HG03196 (cell line): Measurements from ENCODE around the gene TNNI2.
"Not testable (repeated sequence)": the region's sequence is repeated elsewhere in the genome, so short reads cannot be mapped to it uniquely, and the experiment has no call there.

ENCODE experiments used
- ATAC-seq: cut with Tn5 transposase; IDR thresholded peaks from one replicate; pipeline ENCODE4 v1.9.1; 2021; ENCODE audit not compliant: unreplicated experiment

The TNNI2 gene

GRCh38 chr11:1838426-1839144 lies at the start of gene TNNI2:
Gene TNNI2 (plus strand): TSS chr11:1838981. CDS start chr11:1839697, 716 bp downstream.
- ATAC-seq: no peak

- no peak for ATAC-seq
Observed at GRCh38 chr11:1791912-1792311, 46.9 kb upstream of the TNNI2 start.

GRCh38 chr11:1792461-1792860 lies 46.3 kb upstream of the TNNI2 start:
- ATAC-seq: no peak

- ATAC-seq: no peak
Observed at GRCh38 chr11:1793081-1793480, 45.7 kb upstream of the TNNI2 start.

- no peak for ATAC-seq
Observed at GRCh38 chr11:1796413-1797011, 42.3 kb upstream of the TNNI2 start.

GRCh38 chr11:1797391-1798125 lies 41.2 kb upstream of the TNNI2 start:
- no peak for ATAC-seq

GRCh38 chr11:1803246-1803645 lies 35.5 kb upstream of the TNNI2 start:
- ATAC-seq: no peak

GRCh38 chr11:1803835-1804519 lies 34.8 kb upstream of the TNNI2 start:
- not testable (repeated sequence) for ATAC-seq

- ATAC-seq: no peak
Observed at GRCh38 chr11:1805525-1805924, 33.3 kb upstream of the TNNI2 start.

GRCh38 chr11:1807264-1807995 lies 31.4 kb upstream of the TNNI2 start:
- no peak for ATAC-seq

- no peak for ATAC-seq
Observed at GRCh38 chr11:1810761-1811160, 28.0 kb upstream of the TNNI2 start.

GRCh38 chr11:1812274-1812673 lies 26.5 kb upstream of the TNNI2 start:
- no peak for ATAC-seq

GRCh38 chr11:1812801-1813200 lies 26.0 kb upstream of the TNNI2 start:
- no peak for ATAC-seq

- not testable (repeated sequence) for ATAC-seq
Observed at GRCh38 chr11:1813356-1813755, 25.4 kb upstream of the TNNI2 start.

GRCh38 chr11:1814691-1815090 lies 24.1 kb upstream of the TNNI2 start:
- ATAC-seq: no peak

- ATAC-seq: no peak
Observed at GRCh38 chr11:1815311-1815710, 23.5 kb upstream of the TNNI2 start.

GRCh38 chr11:1815751-1816150 lies 23.0 kb upstream of the TNNI2 start:
- no peak for ATAC-seq

GRCh38 chr11:1817000-1817399 lies 21.8 kb upstream of the TNNI2 start:
- ATAC-seq: no peak

GRCh38 chr11:1817511-1817910 lies 21.3 kb upstream of the TNNI2 start:
- ATAC-seq: no peak

- ATAC-seq: no peak
Observed at GRCh38 chr11:1819074-1819473, 19.7 kb upstream of the TNNI2 start.
